GM23338 (cell line): ENCODE data around the gene BCAS3.

ENCODE experiments used
- EZH2 ChIP-seq: fragments of 200-600 bp; sonication (generic); IDR thresholded peaks from one replicate; pipeline ENCODE4 v1.8.0; 2017; ENCODE audit warnings: antibody characterized with exemption, mild to moderate bottlenecking, low read depth; ENCODE audit not compliant: unreplicated experiment
- EZH2phosphoT487 ChIP-seq: fragments of 200-600 bp; sonication (generic); IDR thresholded peaks from one replicate; pipeline ENCODE4 v1.8.1; 2018; ENCODE audit warnings: antibody characterized with exemption; ENCODE audit not compliant: unreplicated experiment
- POLR2AphosphoS5 ChIP-seq: IDR thresholded peaks from 2 replicates; pipeline ENCODE4 v1.6.1; 2016; ENCODE audit warnings: antibody characterized with exemption, low read depth
- ZNF114 ChIP-seq: fragments of 250-450 bp; sonication (Bioruptor Pico); IDR thresholded peaks from 2 replicates; pipeline ENCODE4 v1.5.0; 2020; ENCODE audit warnings: mild to moderate bottlenecking, moderate library complexity
- TF ChIP-seq, protein P1 (sequence below), 2 experiments: fragments of 200-600 bp in 1 of 2; sonication (generic) in 1 of 2; conservative IDR thresholded peaks; 2 replicates each; pipeline versions ENCODE4 v1.5.1 to v1.6.1; 2016 to 2017; ENCODE audit warnings: antibody characterized with exemption in 2 of 2, low read depth in 2 of 2, mild to moderate bottlenecking in 2 of 2, moderate library complexity in 1 of 2
- TF ChIP-seq, protein P2 (sequence below): IDR thresholded peaks from 2 replicates; pipeline ENCODE4 v1.6.1; 2016; ENCODE audit warnings: antibody characterized with exemption

DNA sequence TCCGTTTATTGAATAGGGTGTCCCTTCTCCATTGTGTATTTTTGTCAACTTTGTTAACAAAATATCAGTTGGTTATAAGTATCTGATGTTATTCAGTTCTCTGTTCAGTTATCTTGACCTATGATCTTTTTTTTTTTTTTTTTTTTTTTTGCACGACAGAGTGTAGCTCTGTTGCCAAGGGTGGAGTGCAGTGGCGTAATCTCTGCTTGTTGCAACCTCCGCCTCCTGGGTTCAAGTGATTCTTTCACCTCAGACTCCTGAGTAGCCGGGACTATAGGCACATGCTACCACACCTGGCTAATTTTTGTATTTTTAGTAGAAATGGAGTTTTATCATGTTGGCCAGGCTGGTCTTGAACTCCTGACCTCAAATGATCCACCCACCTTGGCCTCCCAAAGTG, 215.8 kb downstream of the BCAS3 start:
- TF ChIP-seq EZH2, result no peak
- TF ChIP-seq, protein P1, sequence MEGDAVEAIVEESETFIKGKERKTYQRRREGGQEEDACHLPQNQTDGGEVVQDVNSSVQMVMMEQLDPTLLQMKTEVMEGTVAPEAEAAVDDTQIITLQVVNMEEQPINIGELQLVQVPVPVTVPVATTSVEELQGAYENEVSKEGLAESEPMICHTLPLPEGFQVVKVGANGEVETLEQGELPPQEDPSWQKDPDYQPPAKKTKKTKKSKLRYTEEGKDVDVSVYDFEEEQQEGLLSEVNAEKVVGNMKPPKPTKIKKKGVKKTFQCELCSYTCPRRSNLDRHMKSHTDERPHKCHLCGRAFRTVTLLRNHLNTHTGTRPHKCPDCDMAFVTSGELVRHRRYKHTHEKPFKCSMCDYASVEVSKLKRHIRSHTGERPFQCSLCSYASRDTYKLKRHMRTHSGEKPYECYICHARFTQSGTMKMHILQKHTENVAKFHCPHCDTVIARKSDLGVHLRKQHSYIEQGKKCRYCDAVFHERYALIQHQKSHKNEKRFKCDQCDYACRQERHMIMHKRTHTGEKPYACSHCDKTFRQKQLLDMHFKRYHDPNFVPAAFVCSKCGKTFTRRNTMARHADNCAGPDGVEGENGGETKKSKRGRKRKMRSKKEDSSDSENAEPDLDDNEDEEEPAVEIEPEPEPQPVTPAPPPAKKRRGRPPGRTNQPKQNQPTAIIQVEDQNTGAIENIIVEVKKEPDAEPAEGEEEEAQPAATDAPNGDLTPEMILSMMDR (conservative IDR thresholded peaks at IDR 0.05; ENCODE audit: low read depth in 2 of 2), result no peak
- no peak for TF ChIP-seq EZH2phosphoT487
- no peak for TF ChIP-seq POLR2AphosphoS5
- TF ChIP-seq, protein P2, sequence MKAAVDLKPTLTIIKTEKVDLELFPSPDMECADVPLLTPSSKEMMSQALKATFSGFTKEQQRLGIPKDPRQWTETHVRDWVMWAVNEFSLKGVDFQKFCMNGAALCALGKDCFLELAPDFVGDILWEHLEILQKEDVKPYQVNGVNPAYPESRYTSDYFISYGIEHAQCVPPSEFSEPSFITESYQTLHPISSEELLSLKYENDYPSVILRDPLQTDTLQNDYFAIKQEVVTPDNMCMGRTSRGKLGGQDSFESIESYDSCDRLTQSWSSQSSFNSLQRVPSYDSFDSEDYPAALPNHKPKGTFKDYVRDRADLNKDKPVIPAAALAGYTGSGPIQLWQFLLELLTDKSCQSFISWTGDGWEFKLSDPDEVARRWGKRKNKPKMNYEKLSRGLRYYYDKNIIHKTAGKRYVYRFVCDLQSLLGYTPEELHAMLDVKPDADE, result no peak
- TF ChIP-seq ZNF114 (CRISPR knock-in tag), result no peak
